HCT116 (cell line): Measurements from ENCODE around the gene PLEKHA5. TPM values are rescaled to one million over a fixed set of nuclear protein-coding genes. Genes with fewer than 3 reads are reported as not detected.

Source experiments
- ATAC-seq: fragments of 200-7000 bp; cut with Tn5 transposase; 2 replicates; pipeline ENCODE4 v1.9.1; 2020; ENCODE audit warnings: mild to moderate bottlenecking, moderate library complexity
- BruUV-seq: library from RNA; stranded (reverse); fragments of 400-500 nt; replicated peaks from 2 replicates; lab custom pipeline; 2021; lab: Mats Ljungman, UMichigan
- CTCF ChIA-PET: fragments of 300-600 bp; sonication (Branson Sonifier 250); formaldehyde crosslinking; loops from one replicate; lab custom pipeline; 2021; ENCODE audit warnings: antibody characterized with exemption; lab: Charles Lee
- POLR2A ChIA-PET: fragments of 300-600, 350-600 bp; sonication (Branson Sonifier 250); formaldehyde crosslinking; loops from one replicate; lab custom pipeline; 2021; ENCODE audit warnings: antibody characterized with exemption; lab: Charles Lee
- RAD21 ChIA-PET, 2 experiments: fragments of 300-600 bp; sonication (Branson Sonifier 250); formaldehyde crosslinking; loops; one replicate each; lab custom pipeline; 2023; ENCODE audit warnings: low total read pairs in 2 of 2; ENCODE audit not compliant: uncharacterized antibody in 2 of 2, unreplicated experiment in 2 of 2, low non-redundant PET in 1 of 2; lab: Charles Lee
- DNase-seq: peaks from one replicate; pipeline ENCODE4 v3.0.0-alpha.2; 2010; ENCODE audit warnings: low read depth, low spot score
- H2AFZ ChIP-seq: fragments of 200-600 bp; shearing (Covaris generic), sonication (generic); 2 replicates; pipeline ENCODE4 v1.6.1; 2017; ENCODE audit warnings: low read depth, mixed run types, mixed read lengths, antibody characterized with exemption, low read length; ENCODE audit not compliant: poor library complexity, severe bottlenecking
- H3K27ac ChIP-seq: 2 replicates; pipeline ENCODE4 v1.5.1; 2012; ENCODE audit warnings: low read depth, low read length
- H3K27me3 ChIP-seq: fragments of 200-600 bp; sonication (generic); 2 replicates; pipeline ENCODE4 v1.6.1; 2016; ENCODE audit warnings: mixed run types, low read length, mixed read lengths; ENCODE audit not compliant: insufficient read depth
- H3K36me3 ChIP-seq, 2 experiments: fragments of 200-500 bp in 1 of 2; fragments of 200-600 bp in 1 of 2; sonication (Bioruptor generic) in 1 of 2; sonication (generic) in 1 of 2; 2 replicates each; pipeline versions ENCODE4 v1.5.1 to v1.6.1; 2014 to 2016; ENCODE audit warnings: low read length in 2 of 2, inconsistent platforms in 1 of 2, mixed read lengths in 1 of 2, mixed run types in 1 of 2; ENCODE audit not compliant: insufficient read depth in 2 of 2, control insufficient read depth in 1 of 2
- H3K4me1 ChIP-seq, 2 experiments: fragments of 200-600 bp in 1 of 2; sonication (generic) in 1 of 2; 2 replicates each; pipeline versions ENCODE4 v1.5.1 to v1.6.1; 2012 to 2017; ENCODE audit warnings: low read length in 2 of 2, inconsistent platforms in 1 of 2, mild to moderate bottlenecking in 1 of 2, mixed read lengths in 1 of 2, mixed run types in 1 of 2, moderate library complexity in 1 of 2; ENCODE audit not compliant: insufficient read depth in 2 of 2, control insufficient read depth in 1 of 2
- H3K4me2 ChIP-seq: fragments of 200-600 bp; sonication (generic); 2 replicates; pipeline ENCODE4 v1.6.1; 2017; ENCODE audit warnings: mixed run types, low read length, mixed read lengths
- H3K4me3 ChIP-seq, 2 experiments: fragments of 200-600 bp in 1 of 2; sonication (generic) in 1 of 2; replicated peaks in 1 of 2; 2 replicates each; pipeline ENCODE4 v1.5.1; 2011 to 2016; ENCODE audit warnings: low read length in 2 of 2, control low read depth in 1 of 2, low read depth in 1 of 2, mild to moderate bottlenecking in 1 of 2, mixed read lengths in 1 of 2, mixed run types in 1 of 2
- H3K79me2 ChIP-seq: fragments of 200-600 bp; sonication (generic); 2 replicates; pipeline ENCODE4 v1.6.1; 2017; ENCODE audit warnings: mild to moderate bottlenecking, mixed run types, low read length, moderate library complexity, mixed read lengths; ENCODE audit not compliant: insufficient read depth
- H3K9ac ChIP-seq: fragments of 200-600 bp; sonication (generic); 2 replicates; pipeline ENCODE4 v1.6.1; 2016; ENCODE audit warnings: low read length, mixed read lengths
- H3K9me2 ChIP-seq: fragments of 200-600 bp; sonication (generic), shearing (Covaris generic); 2 replicates; pipeline ENCODE4 v1.6.1; 2017; ENCODE audit warnings: mixed run types, mild to moderate bottlenecking, moderate library complexity; ENCODE audit not compliant: insufficient read depth
- H3K9me3 ChIP-seq, 2 experiments: fragments of 200-500 bp in 1 of 2; fragments of 200-600 bp in 1 of 2; sonication (Bioruptor generic) in 1 of 2; sonication (generic) in 1 of 2; 2 replicates each; pipeline ENCODE4 v1.6.1; 2014 to 2017; ENCODE audit warnings: low read length in 2 of 2, mixed read lengths in 2 of 2, inconsistent platforms in 1 of 2, low read depth in 1 of 2, mild to moderate bottlenecking in 1 of 2, mixed run types in 1 of 2, moderate library complexity in 1 of 2; ENCODE audit not compliant: control insufficient read depth in 1 of 2, insufficient read depth in 1 of 2
- H4K20me1 ChIP-seq: fragments of 200-600 bp; sonication (generic), shearing (Covaris generic); 2 replicates; pipeline ENCODE4 v1.6.1; 2017; ENCODE audit warnings: mixed run types, mild to moderate bottlenecking, moderate library complexity; ENCODE audit not compliant: insufficient read depth
- CEBPB ChIP-seq: IDR thresholded peaks from 2 replicates; pipeline ENCODE4 v1.6.1; 2012; ENCODE audit warnings: low read depth
- ELF1 ChIP-seq: IDR thresholded peaks from 2 replicates; pipeline ENCODE4 v1.6.1; 2012; ENCODE audit warnings: low read depth, borderline replicate concordance
- EZH2 ChIP-seq: fragments of 200-600 bp; sonication (generic); IDR thresholded peaks from 2 replicates; pipeline ENCODE4 v1.6.1; 2017; ENCODE audit warnings: antibody characterized with exemption, mixed run types
- FOSL1 ChIP-seq: IDR thresholded peaks from 2 replicates; pipeline ENCODE4 v1.6.1; 2012; ENCODE audit warnings: low read depth
- POLR2AphosphoS5 ChIP-seq: IDR thresholded peaks from 2 replicates; pipeline ENCODE4 v1.6.1; 2011; ENCODE audit warnings: mild to moderate bottlenecking, low read depth, low read length, moderate library complexity
- RAD21 ChIP-seq: IDR thresholded peaks from 2 replicates; pipeline ENCODE4 v1.6.1; 2012; ENCODE audit warnings: low read depth, mild to moderate bottlenecking
- SIN3A ChIP-seq: IDR thresholded peaks from 2 replicates; pipeline ENCODE4 v1.6.1; 2012; ENCODE audit warnings: low read depth
- SP1 ChIP-seq: IDR thresholded peaks from 2 replicates; pipeline ENCODE4 v1.6.1; 2012; ENCODE audit warnings: low read depth
- SRF ChIP-seq: IDR thresholded peaks from 2 replicates; pipeline ENCODE4 v1.6.1; 2012; ENCODE audit warnings: low read depth
- ZFX ChIP-seq: fragments of 450-650 bp; IDR thresholded peaks from 2 replicates; pipeline ENCODE4 v1.6.1; 2017
- intact Hi-C: fragments of 100-400 bp; cut with micrococcal nuclease; formaldehyde crosslinking; loops from 2 replicates; pipeline ENCODE4 v1.10.0; 2022
- total RNA-seq: library from RNA; stranded (reverse); gene quantifications from one replicate; pipeline ENCODE4 v1.2.1, GENCODE V29; 2021; ENCODE audit not compliant: unreplicated experiment
- TF ChIP-seq, protein P1 (sequence below): IDR thresholded peaks from 2 replicates; pipeline ENCODE4 v1.6.1; 2012
- TF ChIP-seq, protein P2 (sequence below): IDR thresholded peaks from 2 replicates; pipeline ENCODE4 v1.6.1; 2012

The PLEKHA5 gene
- total RNA-seq, 1 experiment from 2014 or later = 18.9 TPM

DNA sequence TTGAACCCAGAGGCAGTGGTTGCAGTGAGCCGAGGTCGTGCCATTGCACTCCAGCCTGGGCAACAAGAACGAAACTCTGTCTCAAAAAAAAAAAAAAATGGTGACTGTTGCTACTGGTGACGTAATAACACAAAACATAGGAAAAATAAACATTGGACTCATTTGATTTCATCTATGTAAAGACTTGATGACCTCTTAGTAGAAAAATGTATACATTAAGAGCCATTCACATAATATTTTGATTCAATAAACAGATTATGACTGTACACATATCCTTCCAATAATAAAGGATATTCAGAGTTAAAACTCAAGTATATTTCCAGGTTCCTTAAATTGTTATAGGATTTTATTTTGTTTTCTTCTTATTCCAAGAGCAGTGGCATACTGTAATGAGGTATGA lies 244.1 kb downstream of the PLEKHA5 start:
- ATAC-seq (no peak), DNase-seq (no peak)
- Histone ChIP-seq H3K4me3 (no peak overlapping the region), H3K36me3 (peaks cover 5 to 8% of the 10 kb centered on the region in 2 experiments; a peak in 2 of 4 replicates), H3K79me2 (no peaks in the 10 kb centered on the region), H3K27ac (no peak overlapping the region), H4K20me1 (no peaks in the 10 kb centered on the region), H3K9me2 (no peaks in the 10 kb centered on the region), H3K9ac (no peak overlapping the region), H3K9me3 (no peaks in the 10 kb centered on the region), H2AFZ (no peak overlapping the region), H3K27me3 (no peaks in the 10 kb centered on the region), H3K4me1 (no peaks in the 10 kb centered on the region), H3K4me2 (no peak overlapping the region)
- ChIA-PET CTCF (no interaction called here), RAD21 (no interaction called here), POLR2A (no interaction called here)
- TF ChIP-seq RAD21 (no peak), ZFX (no peak), SRF (no peak), ELF1 (no peak), EZH2 (no peak), POLR2AphosphoS5 (no peak), SP1 (no peak), SIN3A (no peak), CEBPB (no peak)
- TF ChIP-seq, protein P1, sequence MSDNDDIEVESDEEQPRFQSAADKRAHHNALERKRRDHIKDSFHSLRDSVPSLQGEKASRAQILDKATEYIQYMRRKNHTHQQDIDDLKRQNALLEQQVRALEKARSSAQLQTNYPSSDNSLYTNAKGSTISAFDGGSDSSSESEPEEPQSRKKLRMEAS = no peak
- TF ChIP-seq, protein P2, sequence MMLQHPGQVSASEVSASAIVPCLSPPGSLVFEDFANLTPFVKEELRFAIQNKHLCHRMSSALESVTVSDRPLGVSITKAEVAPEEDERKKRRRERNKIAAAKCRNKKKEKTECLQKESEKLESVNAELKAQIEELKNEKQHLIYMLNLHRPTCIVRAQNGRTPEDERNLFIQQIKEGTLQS = no peak
- no TSS peak for BruUV-seq
- intact Hi-C loops = no loop called here

DNA sequence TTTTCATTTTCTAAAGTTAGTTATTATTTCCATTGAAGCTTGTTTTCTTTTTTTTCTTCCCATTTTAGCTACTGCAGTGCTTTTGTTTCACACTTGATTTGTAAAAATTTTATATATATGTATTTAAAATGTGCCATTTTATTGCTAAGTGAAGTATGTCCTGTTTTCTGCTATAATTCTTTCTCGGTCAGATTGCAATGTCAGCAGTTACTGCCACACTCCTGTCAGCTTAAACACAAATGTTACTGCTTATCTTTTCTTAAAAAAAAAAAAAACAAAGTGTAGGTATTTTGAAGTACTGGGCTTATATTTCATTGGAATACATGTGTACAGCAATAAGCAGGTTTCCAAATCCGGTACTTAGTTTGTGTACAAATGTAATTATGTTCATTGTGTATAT lies 246.4 kb downstream of the PLEKHA5 start:
- Histone ChIP-seq H4K20me1 (no peaks in the 10 kb centered on the region), H3K4me3 (no peak overlapping the region), H3K4me1 (no peaks in the 10 kb centered on the region), H3K9me3 (no peaks in the 10 kb centered on the region), H3K9me2 (no peaks in the 10 kb centered on the region), H3K36me3 (peaks cover 0 to 12% of the 10 kb centered on the region in 2 experiments; a peak in 1 of 4 replicates), H3K4me2 (no peak overlapping the region), H3K79me2 (no peaks in the 10 kb centered on the region), H3K27ac (no peak overlapping the region), H3K27me3 (no peaks in the 10 kb centered on the region), H3K9ac (no peak overlapping the region), H2AFZ (no peak overlapping the region)
- ATAC-seq (no peak), DNase-seq (no peak)
- TF ChIP-seq FOSL1 = no peak
- TF ChIP-seq, protein P1 = no peak
- TF ChIP-seq, protein P2 = no peak
- intact Hi-C loops = no loop called here
- POLR2A ChIA-PET = no interaction called here
- CTCF ChIA-PET = no interaction called here
- RAD21 ChIA-PET = no interaction called here
- no TSS peak for BruUV-seq
